HG03039 (cell line): ENCODE results near the gene HCN1.
"Not testable (repeated sequence)": the region's sequence is repeated elsewhere in the genome, so short reads cannot be mapped to it uniquely, and the experiment has no call there.

Experiments
- ATAC-seq: cut with Tn5 transposase; IDR thresholded peaks from one replicate; pipeline ENCODE4 v1.9.1; 2021; ENCODE audit warnings: mild to moderate bottlenecking, moderate library complexity; ENCODE audit not compliant: unreplicated experiment

Gene HCN1

DNA sequence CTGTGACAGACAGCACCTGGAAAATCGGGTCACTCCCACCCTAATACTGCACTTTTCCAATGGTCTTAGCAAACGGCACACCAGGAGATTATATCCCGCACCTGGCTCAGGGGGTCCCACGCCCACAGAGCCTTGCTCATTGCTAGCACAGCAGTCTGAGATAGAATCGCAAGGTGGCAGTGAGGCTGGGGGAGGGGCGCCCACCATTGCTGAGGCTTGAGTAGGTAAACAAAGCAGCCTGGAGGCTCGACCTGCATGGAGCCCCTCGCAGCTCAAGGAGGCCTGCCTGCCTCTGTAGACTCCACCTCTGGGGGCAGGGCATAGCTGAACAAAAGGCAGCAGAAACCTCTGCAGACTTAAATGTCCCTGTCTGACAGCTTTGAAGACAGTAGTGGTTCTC, 383.6 kb downstream of the HCN1 start:
- ATAC-seq = not testable (repeated sequence)

DNA sequence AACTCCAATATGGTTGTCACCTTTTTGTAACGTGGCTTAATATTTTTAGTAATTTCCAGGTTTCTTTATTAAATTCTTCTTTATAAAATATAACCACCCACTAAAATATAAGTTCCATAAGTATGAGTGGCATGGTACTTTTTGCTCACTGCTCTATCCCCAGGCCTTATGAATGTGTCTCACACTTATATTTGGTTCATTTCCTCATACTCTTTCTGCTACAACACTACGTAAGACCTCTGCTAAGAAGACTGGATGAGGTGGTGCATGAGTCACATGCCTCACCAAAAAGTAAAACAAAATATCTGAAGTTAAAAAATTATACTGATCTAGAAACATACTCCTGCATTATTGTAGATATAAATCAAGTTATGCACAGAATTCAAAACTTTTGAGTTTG, 400.9 kb downstream of the HCN1 start:
- no peak for ATAC-seq

DNA sequence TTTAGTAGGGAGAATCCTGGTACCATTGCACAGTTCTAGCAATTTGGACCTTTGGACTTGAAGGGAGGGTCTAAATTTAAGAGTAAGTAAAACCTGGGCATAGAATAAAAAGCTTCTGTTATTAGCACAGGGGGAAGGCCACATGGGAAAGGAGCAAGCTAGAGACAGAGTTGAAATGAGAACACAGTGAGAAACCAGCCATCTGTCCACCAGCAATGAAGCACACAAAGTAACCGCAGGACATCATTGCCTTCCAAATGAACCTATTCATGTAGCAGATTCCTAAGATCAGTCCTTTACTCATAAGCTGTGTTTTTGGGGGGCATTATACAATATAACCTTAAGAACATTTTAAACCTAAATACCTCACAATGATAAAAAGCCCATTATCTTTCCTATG, 407.4 kb downstream of the HCN1 start:
- ATAC-seq = no peak

DNA sequence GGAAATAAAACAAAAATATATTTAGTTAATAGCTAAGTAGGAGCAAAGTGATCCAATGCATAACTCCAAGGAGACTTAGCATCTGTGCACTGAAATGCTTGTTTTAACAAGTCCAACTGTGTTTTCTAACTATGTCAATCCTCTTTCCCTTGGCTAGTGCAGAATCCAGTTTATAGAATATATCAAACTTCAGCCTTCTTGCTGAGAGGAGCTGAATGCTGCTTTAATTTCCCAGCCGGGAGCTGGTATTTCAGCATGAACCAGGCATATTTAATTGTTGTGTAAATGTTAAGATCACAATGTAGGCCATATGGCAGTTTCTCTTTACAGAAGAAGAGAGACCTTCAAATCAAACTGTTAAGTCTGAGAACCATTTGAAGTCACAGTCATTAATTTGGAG, 411.7 kb downstream of the HCN1 start:
- no peak for ATAC-seq

DNA sequence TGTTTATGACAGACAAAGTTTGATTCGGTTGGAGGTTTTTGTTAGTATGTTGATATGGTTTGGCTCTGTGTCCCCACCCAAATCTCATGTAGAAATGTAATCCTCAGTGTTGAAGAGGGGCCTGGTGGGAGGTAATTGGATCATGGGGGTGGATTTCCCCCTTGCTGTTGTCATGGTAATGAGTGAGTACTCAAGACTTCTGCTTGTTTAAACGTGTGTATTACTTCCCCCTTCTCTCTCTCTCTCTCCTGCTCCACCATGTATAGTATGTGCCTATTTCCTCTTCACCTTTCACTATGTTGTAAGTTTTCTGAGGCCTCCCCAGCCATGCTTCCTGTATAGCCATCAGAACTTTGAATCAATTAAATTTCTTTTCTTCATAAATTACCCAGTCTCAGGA, 415.1 kb downstream of the HCN1 start:
- no peak for ATAC-seq

DNA sequence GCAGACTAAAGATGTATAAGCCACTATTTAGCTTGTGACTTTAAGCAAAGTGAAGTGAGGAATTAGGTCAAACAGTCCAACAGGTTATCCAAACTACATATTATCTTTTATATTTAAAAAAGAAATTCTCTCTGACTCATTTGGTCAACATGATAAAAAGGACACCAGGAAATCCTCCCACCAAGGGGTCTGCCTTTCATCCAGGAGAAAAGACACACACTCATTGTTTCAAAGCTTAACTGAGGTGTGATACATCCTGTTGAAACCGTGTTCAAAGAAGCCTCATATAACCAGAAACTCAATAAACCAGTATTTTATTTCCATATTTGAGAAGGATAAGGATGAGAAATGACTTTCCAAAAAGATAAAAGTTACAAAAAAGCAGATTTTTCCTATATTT, 417.1 kb downstream of the HCN1 start:
- no peak for ATAC-seq

DNA sequence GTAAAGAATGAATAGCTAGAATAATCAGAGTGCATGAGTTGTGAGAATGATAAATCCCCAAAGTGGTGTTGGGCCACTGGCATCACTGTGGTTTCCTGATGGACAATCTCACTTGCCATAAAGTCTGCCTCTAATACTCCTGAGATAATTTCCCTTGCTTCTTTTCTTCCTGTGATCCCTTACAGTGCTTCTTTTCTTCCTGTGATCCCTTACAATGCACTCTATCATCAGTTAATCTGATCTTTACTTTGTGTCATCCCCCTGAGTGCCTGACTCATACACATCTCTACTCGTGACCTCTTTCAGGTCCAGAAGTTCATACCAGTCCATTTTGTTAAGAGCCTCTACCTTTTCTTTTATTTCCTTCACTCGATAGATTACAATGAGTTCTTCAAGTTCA, 418.3 kb downstream of the HCN1 start:
- no peak for ATAC-seq

DNA sequence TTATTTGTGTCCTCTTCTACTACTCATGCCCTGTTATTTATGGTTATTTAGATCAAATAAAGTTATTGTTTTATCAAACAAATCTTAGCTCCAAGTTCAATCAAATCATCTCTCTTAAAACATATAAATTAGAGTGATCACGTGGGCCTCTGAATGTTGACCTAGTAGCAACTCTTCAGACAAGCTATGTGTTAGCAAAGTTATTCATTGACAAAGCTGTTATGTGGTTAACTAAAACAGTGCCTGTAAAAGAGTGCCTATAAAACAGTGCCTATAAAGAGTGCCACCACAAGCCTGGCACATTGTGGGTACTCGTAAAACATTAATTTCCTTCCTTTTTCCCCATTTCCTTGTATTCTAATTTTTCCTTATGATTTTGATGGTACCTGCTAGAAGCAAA, 421.9 kb downstream of the HCN1 start:
- no peak for ATAC-seq

DNA sequence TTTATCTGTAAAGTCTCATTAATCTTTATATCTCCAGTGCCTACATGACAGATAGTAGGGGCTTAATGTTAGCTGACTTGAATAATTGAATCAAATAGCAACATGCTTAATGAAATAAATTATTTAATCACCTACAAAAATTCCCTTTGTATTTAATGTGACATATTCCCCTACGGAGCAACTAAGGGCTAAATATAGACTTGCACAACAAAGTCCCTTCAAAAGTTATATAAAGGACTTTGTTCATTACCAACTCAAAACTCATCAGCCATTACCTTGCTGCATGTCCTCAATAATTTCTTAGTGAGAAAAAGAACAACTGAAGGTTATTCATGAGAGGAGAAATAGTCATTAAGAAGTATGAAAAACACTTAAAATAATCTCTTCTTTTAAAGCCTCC, 424.6 kb downstream of the HCN1 start:
- ATAC-seq = no peak

DNA sequence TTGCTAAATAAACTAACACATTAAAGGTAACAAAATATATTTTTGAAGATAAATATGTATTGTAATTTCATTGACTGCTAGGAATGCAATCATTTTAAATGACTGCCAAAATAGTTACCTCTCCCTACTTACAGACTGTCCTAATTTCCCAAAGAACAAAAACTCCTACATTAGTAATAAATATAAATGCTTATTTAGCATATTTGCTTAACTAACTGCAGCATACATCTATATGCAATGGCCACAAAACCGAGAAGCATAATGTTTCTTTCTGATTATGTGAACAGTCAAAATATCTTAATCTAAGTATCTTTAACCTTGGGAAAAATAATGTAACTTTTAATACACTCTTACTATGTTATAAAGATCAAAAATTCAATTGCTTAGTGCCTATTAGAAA, 431.7 kb downstream of the HCN1 start:
- ATAC-seq = no peak

DNA sequence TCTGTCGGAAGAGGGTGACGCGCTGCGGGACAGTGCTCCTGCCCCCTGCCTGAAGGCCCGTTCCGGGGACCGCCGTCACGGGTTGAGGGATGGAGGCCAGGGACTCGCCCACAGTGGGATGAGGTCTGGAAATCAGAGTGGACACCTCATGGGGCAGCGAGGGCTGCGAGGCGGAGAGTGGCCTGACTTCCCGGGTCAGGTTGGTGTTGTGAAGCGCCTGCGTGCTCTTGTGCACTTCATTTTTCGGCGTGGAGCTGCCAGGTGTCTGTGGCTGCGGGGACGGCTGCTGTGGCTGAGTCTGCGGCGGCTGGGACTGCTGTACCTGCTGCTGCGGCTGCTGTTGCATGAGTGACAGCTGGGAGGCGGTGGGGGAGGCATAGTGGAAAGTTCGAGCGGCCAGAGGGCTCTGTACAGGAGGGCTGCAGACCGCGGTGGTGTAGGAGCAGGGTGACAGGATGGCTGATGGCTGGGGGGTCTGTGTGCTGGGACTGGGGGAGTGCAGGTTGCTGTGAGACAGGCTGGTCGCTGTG, 434.1 kb downstream of the HCN1 start:
- ATAC-seq = no peak

DNA sequence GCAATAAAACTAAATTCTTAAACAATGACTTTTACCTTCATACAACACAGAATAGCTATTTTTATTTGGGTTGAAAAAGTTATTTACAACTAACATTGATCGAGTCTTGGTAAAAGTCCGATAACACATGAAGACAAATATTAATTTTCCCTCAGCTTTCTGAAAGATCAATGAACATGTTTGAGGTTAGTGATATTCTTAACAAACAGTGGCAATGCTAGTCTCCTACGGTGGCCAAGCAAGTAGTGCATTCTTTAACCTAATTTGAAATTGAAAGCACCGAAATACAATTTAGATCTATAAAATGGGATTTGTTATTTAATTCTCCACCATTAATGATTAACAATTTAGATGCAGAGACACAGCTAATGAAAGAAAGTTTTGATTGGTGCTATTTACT, 435.1 kb downstream of the HCN1 start:
- ATAC-seq = no peak

DNA sequence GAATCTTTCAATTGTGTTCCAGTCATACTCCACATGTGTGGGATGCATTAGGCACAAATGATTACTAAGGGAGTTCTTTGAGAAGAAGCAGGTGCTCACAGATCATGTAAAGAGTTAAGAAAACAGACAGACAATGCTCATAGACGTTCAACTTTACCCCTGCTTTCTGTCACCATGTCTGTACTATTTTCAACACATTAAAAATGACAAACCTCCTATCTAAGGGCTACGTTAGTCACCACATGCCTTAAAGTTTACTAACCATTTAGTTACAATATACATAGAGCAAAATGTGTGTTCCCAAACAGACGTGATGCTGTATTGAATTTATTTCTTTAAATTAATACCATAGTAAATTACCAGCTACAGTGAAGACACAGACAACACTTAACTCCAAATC, 435.9 kb downstream of the HCN1 start:
- ATAC-seq = no peak

DNA sequence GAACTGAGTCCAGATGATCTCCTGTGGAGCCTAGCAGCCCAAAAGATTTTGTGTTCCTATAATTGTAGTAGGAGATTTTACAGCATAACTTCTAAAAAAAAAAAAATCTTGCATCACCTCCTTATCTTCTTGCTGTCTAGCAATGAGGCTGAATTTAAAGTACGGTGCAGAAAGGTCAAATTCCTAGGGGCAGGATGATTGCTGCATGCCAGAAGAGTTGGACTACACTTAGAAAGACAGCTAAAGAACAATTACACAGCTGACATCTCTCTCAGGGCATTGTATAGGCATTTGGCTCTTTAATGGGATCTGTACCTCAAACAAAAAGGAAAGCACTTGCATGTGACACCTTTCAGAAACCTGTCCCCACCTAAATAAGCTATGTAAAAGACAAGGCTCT, 443.2 kb downstream of the HCN1 start:
- no peak for ATAC-seq

DNA sequence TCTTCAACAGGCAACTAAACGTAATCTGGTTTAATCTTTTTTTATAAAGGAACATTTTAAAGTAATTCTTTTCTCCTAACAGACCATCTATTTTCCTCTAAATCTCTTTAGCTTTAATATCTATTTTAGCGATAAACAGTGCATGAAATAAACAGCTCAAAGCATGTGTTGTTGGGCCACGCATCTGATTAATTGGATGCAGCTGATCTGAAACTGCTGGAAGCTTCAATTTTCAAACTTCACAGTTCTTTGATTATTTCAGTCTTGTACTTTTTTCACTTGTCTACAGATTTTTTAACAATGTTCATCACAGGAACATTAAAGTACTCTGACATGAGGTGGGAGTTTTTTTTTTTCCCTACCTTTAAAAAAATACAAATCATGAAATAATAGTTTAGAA, 443.6 kb downstream of the HCN1 start:
- ATAC-seq = no peak

DNA sequence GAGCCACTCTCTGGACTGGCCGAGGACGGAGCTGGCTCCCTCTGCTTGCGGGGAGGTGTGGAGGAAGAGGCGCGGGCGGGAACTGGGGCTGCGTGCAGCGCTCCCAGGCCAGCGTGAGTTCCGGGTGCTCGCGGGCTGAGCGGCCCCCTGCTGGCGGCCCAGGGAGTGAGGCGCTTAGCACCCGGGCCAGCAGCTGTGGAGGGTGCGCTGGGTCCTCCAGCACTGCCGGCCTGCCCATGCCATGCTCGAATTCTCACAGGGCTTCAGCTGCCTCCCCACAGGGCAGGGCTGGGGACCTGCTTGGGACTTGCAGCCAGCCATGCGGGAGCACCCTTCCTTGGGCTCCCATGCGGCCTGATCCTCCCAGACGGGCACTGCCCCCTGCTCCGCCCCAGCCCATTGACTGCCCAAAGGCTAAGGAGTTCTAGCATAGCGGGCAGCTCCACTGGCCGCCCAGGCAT, 470.6 kb downstream of the HCN1 start:
- ATAC-seq = no peak

DNA sequence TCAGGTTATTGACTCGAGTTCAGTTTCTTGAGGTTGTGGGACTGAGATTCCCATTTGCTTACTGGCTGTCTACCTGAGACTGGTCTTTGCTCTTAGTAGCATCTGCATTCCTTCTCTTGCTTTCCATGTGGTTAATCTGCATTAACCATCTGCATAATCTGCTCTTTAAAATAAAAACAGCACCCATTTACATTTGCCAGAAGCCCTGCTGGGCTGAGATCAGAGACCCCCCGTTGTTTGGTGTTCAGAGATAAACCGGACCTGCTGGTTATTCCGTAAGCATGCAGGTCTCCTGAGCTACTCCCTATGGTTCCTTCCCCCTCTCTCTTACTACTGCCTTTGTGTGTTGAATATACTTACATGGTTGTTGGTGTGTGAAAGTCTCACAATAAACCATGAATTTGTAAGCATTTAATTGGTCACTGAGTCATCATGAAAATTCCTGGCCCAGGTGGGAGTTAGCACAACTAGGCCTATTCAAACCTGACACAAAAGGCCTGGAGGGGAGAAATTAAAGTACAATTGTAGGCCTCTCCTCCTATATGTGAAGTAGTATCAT, 490.7 kb downstream of the HCN1 start:
- no peak for ATAC-seq
